GM19324 (cell line): ENCODE measurements around the gene MBNL2.

Experiments
- ATAC-seq: cut with Tn5 transposase; IDR thresholded peaks from one replicate; pipeline ENCODE4 v1.9.1; 2021; ENCODE audit warnings: mild to moderate bottlenecking, moderate library complexity; ENCODE audit not compliant: unreplicated experiment, low FRiP score

The MBNL2 gene

GRCh38 chr13:97266772-97267417, 44.8 kb downstream of the MBNL2 start:
- no peak for ATAC-seq

- no peak for ATAC-seq
Observed at GRCh38 chr13:97267418-97268059, 45.4 kb downstream of the MBNL2 start.

- no peak for ATAC-seq
Observed at GRCh38 chr13:97268772-97269171, 46.6 kb downstream of the MBNL2 start.

- no peak for ATAC-seq
Observed at GRCh38 chr13:97269603-97270002, 47.5 kb downstream of the MBNL2 start.

GRCh38 chr13:97272526-97272925, 50.4 kb downstream of the MBNL2 start:
- ATAC-seq, result no peak

- ATAC-seq, result no peak
Observed at GRCh38 chr13:97273341-97273831, 51.3 kb downstream of the MBNL2 start.

GRCh38 chr13:97274829-97275649, 52.9 kb downstream of the MBNL2 start:
- ATAC-seq, result no peak

- no peak for ATAC-seq
Observed at GRCh38 chr13:97275776-97276501, 53.8 kb downstream of the MBNL2 start.

- ATAC-seq, result no peak
Observed at GRCh38 chr13:97276862-97277269, 54.7 kb downstream of the MBNL2 start.

GRCh38 chr13:97278435-97279411, 56.6 kb downstream of the MBNL2 start:
- no peak for ATAC-seq

- no peak for ATAC-seq
Observed at GRCh38 chr13:97279913-97280312, 57.8 kb downstream of the MBNL2 start.

GRCh38 chr13:97280478-97280877, 58.3 kb downstream of the MBNL2 start:
- no peak for ATAC-seq

- no peak for ATAC-seq
Observed at GRCh38 chr13:97281028-97281427, 58.9 kb downstream of the MBNL2 start.

GRCh38 chr13:97282705-97283104, 60.6 kb downstream of the MBNL2 start:
- no peak for ATAC-seq

GRCh38 chr13:97283888-97284287, 61.8 kb downstream of the MBNL2 start:
- no peak for ATAC-seq

GRCh38 chr13:97284558-97284957, 62.4 kb downstream of the MBNL2 start:
- ATAC-seq, result no peak

- ATAC-seq, result no peak
Observed at GRCh38 chr13:97285221-97285955, 63.3 kb downstream of the MBNL2 start.

- no peak for ATAC-seq
Observed at GRCh38 chr13:97286317-97287046, 64.3 kb downstream of the MBNL2 start.
